Measurements from ENCODE around the gene MLYCD. TPM values are rescaled to one million over a fixed set of nuclear protein-coding genes. Genes with fewer than 3 reads are reported as not detected.
A peak's percentile ranks its signal among the peaks of the same experiment; 100 is the strongest.
"Not testable (repeated sequence)": the region's sequence is repeated elsewhere in the genome, so short reads cannot be mapped to it uniquely, and the experiment has no call there.

The MLYCD gene
- total RNA-seq, 1 donor from 2014 or later: 5.6 TPM

- DNase-seq: no peak
Observed at GRCh38 chr16:83942074-83942473, 43.2 kb downstream of the MLYCD start.

DNA sequence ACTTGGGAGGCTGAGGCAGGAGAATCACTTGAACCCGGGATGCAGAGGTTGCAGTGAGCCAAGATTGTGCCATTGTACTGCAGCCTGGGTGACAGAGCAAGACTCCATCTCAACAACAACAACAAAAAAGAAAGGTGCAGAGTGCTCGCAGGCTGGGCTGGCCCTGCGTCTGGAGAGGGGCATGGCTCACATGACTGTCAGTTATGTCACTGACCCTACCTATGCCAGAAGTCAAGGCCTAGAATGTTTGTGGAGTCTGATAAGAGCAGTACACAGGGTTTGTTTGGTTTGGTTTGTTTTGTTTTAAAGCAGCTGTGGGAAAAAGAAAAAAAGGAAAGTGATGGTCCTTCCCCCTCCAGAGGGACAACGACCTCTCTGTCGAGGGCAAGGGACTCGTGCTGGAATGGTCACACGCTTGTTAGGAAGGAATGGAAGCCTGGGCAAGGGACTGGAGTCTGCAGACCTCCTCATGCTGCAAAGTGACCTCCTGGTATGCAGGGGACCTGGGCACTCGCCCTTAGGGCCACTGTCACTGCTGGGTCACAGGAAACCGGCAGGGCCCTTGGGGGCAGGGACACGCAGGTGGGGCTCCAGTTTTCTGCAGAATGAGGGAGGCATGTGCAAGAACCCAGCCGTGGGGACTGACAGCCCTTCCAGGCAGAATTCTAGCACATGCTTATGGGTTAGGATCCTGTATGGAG is 44.0 kb downstream of the MLYCD start:
- no peak for DNase-seq

DNA sequence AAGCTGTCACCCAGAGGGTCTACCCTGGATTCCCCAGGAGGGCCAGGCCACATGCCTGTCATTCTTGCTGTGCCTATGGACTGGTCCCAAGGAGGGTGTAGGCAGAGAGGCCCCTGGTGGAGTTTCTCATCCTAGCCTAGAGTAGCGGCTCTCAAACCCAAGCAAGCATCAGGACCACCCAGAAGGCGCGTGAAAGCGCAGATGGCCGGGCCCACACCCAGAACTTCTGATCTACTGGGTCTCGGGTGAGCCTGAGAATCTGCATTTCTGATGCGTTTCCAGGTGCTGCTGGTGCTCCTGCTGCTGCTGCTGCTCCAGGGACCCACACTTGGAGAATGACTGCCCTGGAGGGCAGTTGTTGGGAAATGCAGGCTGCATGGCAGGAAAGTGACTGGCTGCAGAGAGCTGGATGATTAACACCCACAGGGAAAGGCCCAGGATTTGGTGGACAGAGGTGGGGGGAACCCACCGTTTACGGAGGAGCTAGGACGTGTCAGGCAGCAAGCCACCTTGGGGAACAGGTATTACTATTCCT is 44.7 kb downstream of the MLYCD start:
- no peak for DNase-seq

DNA sequence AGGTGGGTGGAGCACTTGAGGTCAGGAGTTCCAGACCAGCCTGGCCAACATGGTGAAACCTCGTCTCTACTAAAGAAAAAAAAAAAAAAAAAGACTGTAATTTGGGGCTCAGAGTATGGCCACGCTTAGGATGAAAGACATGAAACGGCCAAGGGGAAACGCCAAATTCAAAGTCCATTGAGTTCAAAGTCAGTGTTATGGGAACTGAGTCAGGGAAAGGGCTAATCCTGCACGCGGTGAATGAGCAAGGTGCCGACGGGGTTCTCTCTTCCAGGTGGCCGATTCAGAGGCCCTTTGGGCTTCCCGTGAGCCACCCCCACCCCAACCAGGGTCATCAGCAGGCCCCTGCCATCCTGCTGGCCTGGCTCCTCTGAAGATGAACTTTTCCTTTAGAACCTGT is 46.7 kb downstream of the MLYCD start:
- no peak for DNase-seq

GRCh38 chr16:83946154-83946780 is 47.4 kb downstream of the MLYCD start:
- no peak for DNase-seq

GRCh38 chr16:83946781-83947566 is 48.1 kb downstream of the MLYCD start:
- no peak for DNase-seq

- no peak for DNase-seq
Observed at GRCh38 chr16:83947642-83948234, 48.8 kb downstream of the MLYCD start.

DNA sequence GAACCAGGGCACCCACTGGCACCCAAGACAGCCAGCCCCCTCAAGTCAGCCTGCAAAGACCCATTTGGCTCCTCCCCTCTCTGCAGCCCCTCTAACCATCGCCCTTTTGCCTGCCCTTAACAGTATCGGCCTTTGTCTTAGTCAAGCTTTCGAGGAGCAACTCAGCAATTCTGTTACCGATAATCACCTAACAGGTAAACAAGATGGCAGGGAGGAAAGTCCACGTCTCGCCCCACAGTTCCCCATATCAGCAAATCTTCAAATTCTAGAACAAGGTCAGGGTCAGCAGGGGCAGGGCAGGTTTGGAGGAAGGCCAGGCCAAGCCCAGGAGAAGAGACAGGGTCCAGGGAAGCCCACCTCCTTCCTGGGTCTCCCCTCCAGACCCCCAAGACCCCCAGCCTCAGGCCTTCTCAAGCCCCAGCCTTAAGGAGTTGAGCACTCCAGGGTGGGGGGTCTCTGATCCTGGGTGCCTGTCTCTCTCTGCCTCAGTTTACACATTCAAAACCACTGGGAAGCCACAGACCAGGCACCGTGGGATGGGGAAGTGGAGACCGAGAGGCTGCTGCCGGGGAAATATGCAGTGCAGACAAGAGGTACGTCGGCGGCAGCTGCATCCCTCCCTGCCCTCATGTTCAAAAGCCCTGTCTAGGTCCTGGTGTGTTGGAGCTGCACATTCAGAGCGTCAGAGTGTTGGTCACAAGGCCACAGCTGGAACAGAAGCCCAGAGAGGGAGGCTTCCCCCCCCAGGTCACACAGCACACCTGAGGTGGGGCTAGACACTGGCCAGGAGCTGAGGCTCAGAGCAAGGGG is 50.2 kb downstream of the MLYCD start:
- DNase-seq: no peak

DNA sequence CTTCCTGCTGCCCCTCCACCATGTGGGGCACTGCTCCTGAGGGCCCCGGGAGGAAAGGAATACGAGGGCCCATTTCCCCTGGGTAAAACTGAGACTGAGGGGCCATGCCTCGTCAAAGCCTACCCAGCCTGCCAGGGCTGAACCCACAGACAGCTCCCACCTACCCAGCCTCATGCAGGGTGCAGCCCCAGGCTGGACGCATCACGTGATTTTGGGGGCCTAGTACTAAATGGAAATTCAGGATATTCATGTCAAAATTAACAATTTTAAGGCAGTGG is 50.7 kb downstream of the MLYCD start:
- no peak for DNase-seq

GRCh38 chr16:83950862-83951399 is 52.0 kb downstream of the MLYCD start:
- DNase-seq: not testable (repeated sequence)

GRCh38 chr16:83951544-83951943 is 52.6 kb downstream of the MLYCD start:
- no peak for DNase-seq

GRCh38 chr16:83952587-83952939 is 53.6 kb downstream of the MLYCD start:
- DNase-seq: no peak

DNA sequence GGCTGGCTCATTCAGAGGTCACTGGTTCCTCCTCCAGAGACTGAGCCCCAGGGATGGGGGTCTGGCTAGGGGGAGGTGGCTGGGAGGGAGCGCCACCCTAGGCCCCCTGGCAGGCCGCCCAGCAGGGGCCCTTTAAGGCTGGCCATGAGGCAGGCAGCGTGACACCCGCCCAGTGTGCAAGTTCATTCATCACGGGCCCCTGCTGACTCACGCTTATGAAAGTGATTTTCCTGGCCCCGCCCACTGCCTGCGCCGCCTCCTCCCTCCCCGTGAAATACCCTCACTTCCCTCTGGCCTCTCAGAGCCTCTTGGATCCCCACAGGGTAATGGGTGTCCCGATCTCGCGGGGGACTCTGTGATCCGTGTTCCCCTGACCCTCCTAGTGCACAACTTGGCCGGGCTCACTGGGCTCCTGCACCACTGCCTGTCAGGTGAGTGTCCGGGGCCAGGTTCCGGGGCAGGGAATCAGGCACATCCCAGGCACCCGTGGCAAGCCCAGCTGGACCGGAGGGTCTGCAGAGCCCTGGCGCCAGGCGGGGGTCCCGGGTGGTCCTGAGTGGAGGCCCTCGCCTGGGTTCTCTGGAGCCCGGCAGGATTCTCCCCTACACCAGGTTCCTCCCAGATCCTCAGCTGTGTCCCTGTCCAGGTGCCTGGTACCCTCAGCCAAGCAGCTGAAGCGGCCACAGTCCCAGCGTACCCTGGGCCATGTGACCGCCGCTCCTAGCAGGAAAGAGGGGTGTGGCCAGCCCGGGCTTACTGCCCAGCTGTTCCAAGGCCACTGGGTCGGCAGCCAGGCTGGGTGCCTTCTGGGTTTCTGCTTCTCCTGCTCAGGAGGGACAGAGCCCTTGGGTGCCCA is 54.3 kb downstream of the MLYCD start, which contains the start of gene OSGIN1:
Gene OSGIN1 (plus strand): TSS at position 301 of the 856 bp plus-strand sequence. CDS start 4,432 bp downstream, outside the sequence.
- peak; percentile 94 for DNase-seq

GRCh38 chr16:83953796-83954576 is 55.1 kb downstream of the MLYCD start:
- DNase-seq: peak; percentile 67

- peak; percentile 71 for DNase-seq
Observed at GRCh38 chr16:83954577-83955016, 55.7 kb downstream of the MLYCD start.

DNA sequence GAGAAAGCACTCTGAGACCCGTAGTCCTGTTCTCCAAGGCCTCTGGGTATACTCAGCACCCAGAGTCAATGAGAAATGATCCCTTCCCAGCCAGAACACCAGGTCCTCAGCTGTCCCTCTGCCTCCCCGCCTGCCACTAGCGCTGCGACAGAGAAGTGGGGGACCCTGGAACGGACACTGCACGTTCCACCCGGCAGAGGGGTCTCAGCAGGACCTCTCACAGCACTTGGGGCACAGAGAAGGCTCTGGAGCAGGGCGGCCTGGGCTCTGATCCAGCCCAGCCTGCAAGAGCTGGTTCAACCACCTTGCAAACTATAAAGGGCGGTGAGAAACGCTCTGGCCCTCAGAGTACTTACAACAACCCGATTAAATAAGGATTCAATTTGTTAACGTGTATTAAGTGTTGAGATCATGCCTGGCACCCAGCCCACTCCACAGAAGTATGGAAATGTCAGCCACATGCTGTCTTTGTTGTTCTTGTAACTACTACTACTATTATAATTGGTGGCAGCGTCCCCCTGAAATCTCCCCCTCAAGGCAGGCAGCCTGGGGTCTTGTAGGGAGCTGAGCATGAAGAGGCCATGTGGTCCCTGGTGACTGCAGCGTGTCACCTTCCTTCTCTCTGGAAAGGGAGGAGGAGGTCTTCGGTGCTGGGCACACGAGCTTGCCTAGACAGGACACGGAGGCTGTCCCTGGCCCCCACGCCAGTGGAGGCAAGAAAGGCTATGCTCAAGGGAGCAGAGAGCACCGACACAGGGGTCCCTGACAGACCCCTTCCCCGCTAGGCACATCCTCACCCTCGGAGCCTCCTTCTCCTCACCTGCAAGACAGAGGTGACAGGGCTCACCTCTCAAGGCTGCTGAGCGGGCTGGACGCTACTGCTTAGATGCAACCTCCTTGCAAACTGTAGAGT is 56.6 kb downstream of the MLYCD start:
- peak; percentile 38 for DNase-seq

- DNase-seq: peak; percentile 91
Observed at GRCh38 chr16:83956336-83957289, 57.7 kb downstream of the MLYCD start.

Measured in dermis blood vessel endothelial cell (primary cell).